Stimulated activated naive CD8-positive, alpha-beta T cell treated with anti-CD3 and anti-CD28 coated beads, Interleukin-15, amount 100 ng/mL, for 72 hours (primary cell): ENCODE data around the gene SYNPR.

Experiments
- ATAC-seq: fragments of 150-1000 bp; cut with Tn5 transposase; 2 replicates; pipeline ENCODE4 v1.10.0; 2021; ENCODE audit warnings: mild to moderate bottlenecking, moderate library complexity
- DNase-seq, 2 donors: peaks; one replicate each; pipeline ENCODE4 v3.0.0; 2021 to 2022
- H3K27ac Mint-ChIP-seq, 2 donors: one replicate each; pipeline ENCODE4 v1.8.0; 2022; ENCODE audit warnings: mild to moderate bottlenecking in 2 of 2, mixed read lengths in 2 of 2, moderate library complexity in 2 of 2
- H3K27me3 Mint-ChIP-seq: one replicate; pipeline ENCODE4 v1.8.0; 2022; ENCODE audit warnings: mixed read lengths
- H3K4me1 Mint-ChIP-seq: one replicate; pipeline ENCODE4 v1.8.0; 2022; ENCODE audit warnings: mild to moderate bottlenecking, mixed read lengths
- H3K4me3 Mint-ChIP-seq, 2 donors: one replicate each; pipeline ENCODE4 v1.8.0; 2022; ENCODE audit warnings: mild to moderate bottlenecking in 2 of 2, mixed read lengths in 2 of 2, moderate library complexity in 1 of 2
- H3K9me3 Mint-ChIP-seq, 2 donors: one replicate each; pipeline ENCODE4 v1.8.0; 2022; ENCODE audit warnings: mixed read lengths in 2 of 2

The SYNPR gene

GRCh38 chr3:63563572-63563971 is 285.5 kb downstream of the SYNPR start:
- Mint-ChIP-seq H3K4me3 (no peak overlapping the region), H3K4me1 (no peaks in the 10 kb centered on the region), H3K9me3 (no peaks in the 10 kb centered on the region), H3K27me3 (no peaks in the 10 kb centered on the region), H3K27ac (no peak overlapping the region)
- ATAC-seq (no peak), DNase-seq (no peak)

GRCh38 chr3:63565220-63565619 is 287.1 kb downstream of the SYNPR start:
- Mint-ChIP-seq H3K27me3 (peaks cover 3% of the 10 kb centered on the region), H3K4me3 (no peak overlapping the region), H3K4me1 (no peaks in the 10 kb centered on the region), H3K9me3 (no peaks in the 10 kb centered on the region), H3K27ac (no peak overlapping the region)
- DNase-seq (no peak), ATAC-seq (no peak)

- Mint-ChIP-seq H3K27me3 (peaks cover 8% of the 10 kb centered on the region), H3K4me3 (no peak overlapping the region), H3K27ac (no peak overlapping the region), H3K4me1 (no peaks in the 10 kb centered on the region), H3K9me3 (no peaks in the 10 kb centered on the region)
- DNase-seq (no peak), ATAC-seq (no peak)
Observed at GRCh38 chr3:63571682-63572081, 293.6 kb downstream of the SYNPR start.

- Mint-ChIP-seq H3K27me3 (no peaks in the 10 kb centered on the region), H3K4me3 (no peak overlapping the region)
Observed at GRCh38 chr3:63576846-63577245, 298.7 kb downstream of the SYNPR start.

DNA sequence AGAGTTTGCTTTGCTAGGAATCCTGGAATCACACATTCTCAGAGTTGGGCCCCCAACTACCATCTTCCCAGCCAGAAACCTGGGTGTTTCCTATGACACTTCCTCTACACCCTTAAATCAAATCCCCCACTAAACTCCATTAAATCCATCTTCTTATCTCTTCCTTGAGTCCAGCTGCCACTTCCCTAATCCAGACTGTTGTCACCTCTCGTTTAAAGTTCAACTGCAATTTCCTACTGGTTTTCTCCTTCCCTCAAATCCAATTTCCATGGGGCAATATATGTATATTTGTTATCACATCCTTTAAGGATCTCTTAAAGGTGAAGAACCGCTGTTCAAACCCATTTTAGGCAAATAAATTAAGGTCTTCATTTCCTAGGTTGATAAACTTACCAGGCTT is 300.8 kb downstream of the SYNPR start:
- Mint-ChIP-seq H3K27ac (no peak overlapping the region), H3K4me3 (no peak overlapping the region), H3K27me3 (peaks cover 2% of the 10 kb centered on the region), H3K9me3 (peaks cover 0 to 7% of the 10 kb centered on the region in 2 donors), H3K4me1 (no peaks in the 10 kb centered on the region)
- no peak for DNase-seq
- ATAC-seq = no peak

More at GRCh38 chr3:63576846-63577245, 298.7 kb downstream of the SYNPR start:
- no peaks in the 10 kb centered on the region for H3K4me1 Mint-ChIP-seq
- H3K27ac Mint-ChIP-seq = no peak overlapping the region
- DNase-seq = no peak
- peaks cover 0 to 7% of the 10 kb centered on the region in 2 donors for H3K9me3 Mint-ChIP-seq
- ATAC-seq = no peak

DNA sequence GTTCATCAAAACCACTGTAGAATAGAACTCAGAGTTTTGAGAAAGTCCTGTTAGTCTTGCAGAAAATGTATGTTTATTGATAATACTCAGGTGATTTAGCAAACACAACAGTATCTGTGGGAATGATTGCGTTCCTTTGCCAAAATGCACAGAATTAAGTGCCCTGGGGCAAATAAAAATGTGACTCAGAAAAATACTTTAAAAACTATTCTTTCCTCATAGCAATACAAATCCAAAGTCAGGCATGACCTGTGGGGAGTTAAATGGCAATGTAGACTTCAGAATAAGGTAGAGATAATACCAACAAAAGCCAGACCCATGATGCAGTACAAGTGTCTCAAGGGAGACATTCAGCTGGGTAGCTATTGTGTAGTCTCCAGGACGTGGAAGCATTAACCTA is 302.0 kb downstream of the SYNPR start:
- Mint-ChIP-seq H3K27ac (no peak overlapping the region), H3K4me3 (no peak overlapping the region), H3K9me3 (peaks cover 0 to 7% of the 10 kb centered on the region in 2 donors), H3K27me3 (peaks cover 7% of the 10 kb centered on the region), H3K4me1 (no peaks in the 10 kb centered on the region)
- DNase-seq (no peak), ATAC-seq (no peak)

- Mint-ChIP-seq H3K27me3 (peaks cover 7% of the 10 kb centered on the region), H3K4me1 (no peaks in the 10 kb centered on the region), H3K9me3 (peaks cover 0 to 7% of the 10 kb centered on the region in 2 donors), H3K27ac (no peak overlapping the region), H3K4me3 (no peak overlapping the region)
- no peak for DNase-seq
- no peak for ATAC-seq
Observed at GRCh38 chr3:63582943-63583500, 304.9 kb downstream of the SYNPR start.

DNA sequence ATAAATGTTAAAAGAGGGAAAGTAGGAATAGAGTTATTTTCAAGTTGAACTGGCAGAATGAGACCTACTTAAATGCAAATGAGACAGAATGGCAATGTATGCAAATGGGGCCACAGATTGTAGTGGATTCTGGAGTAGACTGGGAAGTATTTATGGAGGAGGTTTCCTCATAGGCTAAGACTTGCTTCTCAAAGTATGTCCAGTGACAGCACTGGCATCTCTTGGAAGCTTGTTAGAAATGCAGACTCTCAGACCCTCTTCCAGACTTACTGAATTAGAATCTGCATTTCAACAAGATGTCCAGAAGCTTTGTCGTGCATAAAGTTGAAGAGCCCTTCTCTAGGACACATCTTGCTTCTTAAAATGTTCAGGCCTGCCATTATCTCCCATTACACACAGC is 306.6 kb downstream of the SYNPR start:
- H3K4me1 Mint-ChIP-seq = no peaks in the 10 kb centered on the region
- peaks cover 7% of the 10 kb centered on the region for H3K27me3 Mint-ChIP-seq
- DNase-seq (no peak), ATAC-seq (no peak)
- no peaks in the 10 kb centered on the region for H3K9me3 Mint-ChIP-seq
- H3K27ac Mint-ChIP-seq = no peak overlapping the region
- H3K4me3 Mint-ChIP-seq = no peak overlapping the region

- peaks cover 7% of the 10 kb centered on the region for H3K27me3 Mint-ChIP-seq
- ATAC-seq (no peak), DNase-seq (no peak)
- H3K4me1 Mint-ChIP-seq = no peaks in the 10 kb centered on the region
- no peaks in the 10 kb centered on the region for H3K9me3 Mint-ChIP-seq
- no peak overlapping the region for H3K27ac Mint-ChIP-seq
- no peak overlapping the region for H3K4me3 Mint-ChIP-seq
Observed at GRCh38 chr3:63585927-63586326, 307.8 kb downstream of the SYNPR start.

DNA sequence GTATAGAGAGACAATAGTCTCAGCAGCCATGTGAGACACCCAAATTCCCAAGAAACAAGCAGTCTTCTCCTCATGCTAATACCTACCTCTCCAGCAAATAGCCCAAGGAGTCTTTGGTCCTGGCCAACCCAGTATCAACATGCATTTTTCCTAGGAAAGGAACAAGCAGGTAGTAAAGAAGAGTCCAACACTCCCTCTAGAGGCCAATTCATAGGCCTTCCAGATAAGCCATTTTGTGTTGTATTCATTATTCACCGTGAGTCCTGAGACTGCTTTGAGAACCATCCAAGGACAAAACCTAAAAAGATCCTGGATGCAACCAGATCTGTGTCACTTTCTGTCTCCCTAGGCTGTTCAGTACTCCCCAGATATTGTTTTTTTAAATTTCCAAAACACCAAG is 310.8 kb downstream of the SYNPR start:
- H3K27me3 Mint-ChIP-seq = peaks cover 4% of the 10 kb centered on the region
- DNase-seq (no peak), ATAC-seq (no peak)
- H3K27ac Mint-ChIP-seq = no peak overlapping the region
- no peaks in the 10 kb centered on the region for H3K9me3 Mint-ChIP-seq
- H3K4me1 Mint-ChIP-seq = no peaks in the 10 kb centered on the region
- no peak overlapping the region for H3K4me3 Mint-ChIP-seq

- Mint-ChIP-seq H3K9me3 (no peaks in the 10 kb centered on the region), H3K27me3 (no peaks in the 10 kb centered on the region), H3K4me3 (no peak overlapping the region), H3K27ac (no peak overlapping the region), H3K4me1 (no peaks in the 10 kb centered on the region)
- no peak for DNase-seq
- no peak for ATAC-seq
Observed at GRCh38 chr3:63593779-63594178, 315.7 kb downstream of the SYNPR start.

DNA sequence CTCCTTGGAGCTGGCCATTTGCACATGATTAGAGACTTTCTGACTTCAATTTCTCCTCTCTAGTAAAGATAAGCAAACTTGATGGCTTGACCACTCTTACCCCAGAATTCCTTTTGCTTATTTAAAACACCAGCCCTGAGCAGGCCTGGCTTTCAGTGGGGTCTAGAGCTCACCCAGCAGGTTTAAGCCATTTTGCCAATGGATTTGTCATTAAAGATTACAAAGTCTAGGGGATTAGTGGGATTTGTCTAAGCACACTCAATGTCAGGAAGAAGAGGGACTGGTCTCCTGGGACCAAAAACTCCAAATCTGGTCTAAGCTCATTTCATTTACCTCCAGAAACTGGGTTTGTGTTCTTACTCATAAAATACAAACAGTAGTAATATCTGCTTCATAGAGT is 317.1 kb downstream of the SYNPR start:
- H3K4me3 Mint-ChIP-seq = no peak overlapping the region
- no peaks in the 10 kb centered on the region for H3K27me3 Mint-ChIP-seq
- ATAC-seq (no peak), DNase-seq (no peak)
- no peaks in the 10 kb centered on the region for H3K9me3 Mint-ChIP-seq
- H3K4me1 Mint-ChIP-seq = no peaks in the 10 kb centered on the region
- no peak overlapping the region for H3K27ac Mint-ChIP-seq

GRCh38 chr3:63597019-63597418 is 318.9 kb downstream of the SYNPR start:
- H3K4me1 Mint-ChIP-seq = no peaks in the 10 kb centered on the region
- H3K27me3 Mint-ChIP-seq = no peaks in the 10 kb centered on the region
- H3K27ac Mint-ChIP-seq = no peak overlapping the region
- peaks cover 0 to under 1% of the 10 kb centered on the region in 2 donors for H3K9me3 Mint-ChIP-seq
- no peak overlapping the region for H3K4me3 Mint-ChIP-seq
- DNase-seq = no peak
- no peak for ATAC-seq

DNA sequence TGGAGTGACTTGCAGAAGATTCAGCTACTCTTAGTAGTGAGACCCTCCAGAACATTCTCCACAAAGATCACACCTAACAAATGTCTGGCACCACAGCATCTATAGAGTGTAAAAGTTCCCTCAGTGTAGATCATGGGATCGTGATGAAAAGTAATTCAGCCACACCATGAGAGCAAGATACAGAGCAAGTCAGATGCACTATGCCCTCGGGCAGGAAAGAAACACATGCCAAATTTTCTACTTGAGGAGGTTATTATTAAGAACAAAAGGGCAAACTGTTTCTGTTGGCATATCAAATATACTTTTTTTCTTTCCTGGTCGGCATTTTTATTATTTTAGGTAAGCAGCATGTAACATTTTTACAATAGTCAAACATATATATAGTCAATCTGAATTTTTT is 329.6 kb downstream of the SYNPR start:
- ATAC-seq (no peak), DNase-seq (no peak)
- no peak overlapping the region for H3K4me3 Mint-ChIP-seq
- no peaks in the 10 kb centered on the region for H3K27me3 Mint-ChIP-seq
- H3K4me1 Mint-ChIP-seq = no peaks in the 10 kb centered on the region
- peaks cover 0 to 7% of the 10 kb centered on the region in 2 donors for H3K9me3 Mint-ChIP-seq
- H3K27ac Mint-ChIP-seq = no peak overlapping the region

DNA sequence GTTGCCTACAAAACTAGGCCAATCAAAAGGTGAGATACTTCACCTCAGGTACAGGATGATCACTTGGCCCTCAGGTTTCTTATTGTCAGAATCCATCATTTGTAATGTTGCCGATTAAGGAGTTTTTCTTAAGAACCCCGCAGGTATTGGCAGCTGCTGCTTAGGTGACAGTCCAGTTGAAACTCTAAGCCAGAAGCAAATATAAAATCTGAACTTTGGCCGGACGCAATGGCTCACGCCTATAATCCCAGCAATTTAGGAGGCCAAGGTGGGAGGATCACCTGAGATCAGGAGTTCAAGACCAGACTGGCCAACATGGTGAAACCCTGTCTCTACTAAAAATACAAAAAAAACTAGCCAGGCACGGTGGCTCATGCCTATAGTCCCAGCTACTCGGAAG is 331.3 kb downstream of the SYNPR start:
- Mint-ChIP-seq H3K4me1 (no peaks in the 10 kb centered on the region), H3K4me3 (no peak overlapping the region), H3K27me3 (no peaks in the 10 kb centered on the region), H3K27ac (no peak overlapping the region), H3K9me3 (peaks cover 0 to 7% of the 10 kb centered on the region in 2 donors)
- DNase-seq (no peak), ATAC-seq (no peak)

GRCh38 chr3:63609834-63610233 is 331.7 kb downstream of the SYNPR start:
- Mint-ChIP-seq H3K27me3 (no peaks in the 10 kb centered on the region), H3K4me3 (no peak overlapping the region), H3K27ac (no peak overlapping the region), H3K4me1 (no peaks in the 10 kb centered on the region), H3K9me3 (peaks cover 0 to 7% of the 10 kb centered on the region in 2 donors)
- ATAC-seq = no peak
- no peak for DNase-seq

- Mint-ChIP-seq H3K27me3 (no peaks in the 10 kb centered on the region), H3K4me3 (no peak overlapping the region), H3K9me3 (no peaks in the 10 kb centered on the region), H3K27ac (no peak overlapping the region), H3K4me1 (no peaks in the 10 kb centered on the region)
- DNase-seq = no peak
- no peak for ATAC-seq
Observed at GRCh38 chr3:63611382-63611781, 333.3 kb downstream of the SYNPR start.
